22Rv1 (cell line): ENCODE measurements around the gene ERBB2.

Source experiments
- H3K27ac ChIP-seq: fragments of 450-650 bp; 2 replicates; pipeline ENCODE4 v1.5.1; 2017
- CTCF ChIP-seq: fragments of 450-650 bp; IDR thresholded peaks from 2 replicates; pipeline ENCODE4 v1.5.1; 2017; ENCODE audit warnings: mild to moderate bottlenecking
- ZFX ChIP-seq: fragments of 450-650 bp; IDR thresholded peaks from 2 replicates; pipeline ENCODE4 v1.6.1; 2017; ENCODE audit warnings: antibody characterized with exemption, borderline replicate concordance

Gene ERBB2

GRCh38 chr17:39727556-39727955 is 27.7 kb downstream of the ERBB2 start:
- H3K27ac ChIP-seq, result peak overlapping the region; percentile 69; the same call in 1 of the 2 replicates
- TF ChIP-seq CTCF (no peak), ZFX (no peak)

GRCh38 chr17:39729280-39729851 is 29.5 kb downstream of the ERBB2 start:
- peak overlapping the region; percentile 69 for H3K27ac ChIP-seq
- TF ChIP-seq CTCF (no peak), ZFX (no peak)

GRCh38 chr17:39730095-39730921 is 30.4 kb downstream of the ERBB2 start, which contains the start of gene MIEN1:
MIEN1 (minus strand) TSS chr17:39730532; CDS start chr17:39730495, 37 bp downstream.
- no peak for TF ChIP-seq ZFX
- TF ChIP-seq CTCF, result peak; percentile 97

GRCh38 chr17:39732586-39732985 is 32.7 kb downstream of the ERBB2 start:
- TF ChIP-seq ZFX, result no peak
- no peak for TF ChIP-seq CTCF
- H3K27ac ChIP-seq, result no peak overlapping the region

More at GRCh38 chr17:39730095-39730921, 30.4 kb downstream of the ERBB2 start, which contains the start of gene MIEN1:
- H3K27ac ChIP-seq, result peak within 1 kb of the TSS; percentile 69

- TF ChIP-seq CTCF (no peak), ZFX (no peak)
- H3K27ac ChIP-seq, result peak overlapping the region; percentile 98
These were observed 36.0 kb downstream of the ERBB2 start for GRCh38 chr17:39735882-39736281.

DNA sequence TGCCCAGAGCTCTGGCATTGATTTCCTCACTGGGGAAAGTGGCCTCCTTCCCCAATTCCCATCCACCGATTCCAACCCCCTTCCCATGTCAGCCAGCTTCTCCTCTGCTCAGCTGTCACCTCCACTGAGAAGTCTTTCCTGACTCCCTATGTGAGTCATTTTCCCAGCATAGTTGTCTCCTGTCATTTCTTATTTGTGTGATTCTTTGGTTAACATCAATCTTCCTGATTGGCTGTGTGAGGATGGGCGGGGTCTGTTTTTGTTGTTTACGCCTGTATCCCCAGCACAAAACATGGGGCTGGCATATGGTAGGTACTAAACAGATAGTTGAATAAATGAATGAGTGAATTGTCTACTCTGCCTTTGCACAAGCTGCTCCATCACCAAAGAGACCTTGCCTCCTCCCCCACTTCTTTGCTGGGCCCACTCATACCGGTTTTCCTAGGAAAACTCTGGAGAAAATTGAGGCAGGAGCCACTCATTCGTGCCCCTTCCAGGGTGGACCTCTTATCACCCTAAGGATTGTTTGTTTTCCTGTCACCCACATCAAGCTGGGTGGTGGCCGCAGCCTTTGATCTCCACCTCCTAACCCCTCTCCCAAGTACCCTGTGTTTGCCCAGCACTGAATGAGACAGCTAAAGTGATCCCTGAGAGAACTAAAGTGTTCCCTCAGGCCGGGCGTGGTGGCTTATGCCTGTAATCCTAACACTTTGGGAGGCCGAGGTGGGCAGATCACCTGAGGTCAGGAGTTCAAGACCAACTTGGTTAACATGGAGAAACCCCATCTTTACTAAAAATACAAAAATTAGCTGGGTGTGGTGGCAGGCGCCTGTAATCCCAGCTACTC is 36.7 kb downstream of the ERBB2 start:
- no peak for TF ChIP-seq CTCF
- TF ChIP-seq ZFX, result no peak
- peak overlapping the region; percentile 98 for H3K27ac ChIP-seq
